ENCODE measurements around the gene SMAD7.

DNA sequence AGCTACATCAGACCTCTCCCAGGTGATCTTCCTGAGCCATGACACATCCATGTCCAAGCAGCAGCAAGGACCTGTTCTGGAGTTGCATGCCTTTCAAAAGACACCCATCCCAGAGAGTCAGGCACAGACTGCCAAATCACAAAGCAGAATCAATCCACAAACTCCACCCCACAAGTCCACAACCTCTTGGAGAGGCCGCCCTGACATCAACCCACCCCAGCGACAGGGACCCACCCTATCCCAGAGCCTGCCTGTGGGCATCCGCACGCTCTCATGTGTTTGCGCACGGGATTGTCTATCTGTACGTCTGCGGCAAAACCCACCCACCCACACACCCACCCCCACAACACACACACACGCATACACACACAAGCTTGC is 11.9 kb downstream of the SMAD7 start:
- TF ChIP-seq CTCF (IDR thresholded peaks at IDR 0.05), result no peak
- no peak for TF ChIP-seq ZFX (IDR thresholded peaks at IDR 0.05; ENCODE audit: borderline replicate concordance)
